ENCODE data around the gene FHIT.

Gene FHIT

DNA sequence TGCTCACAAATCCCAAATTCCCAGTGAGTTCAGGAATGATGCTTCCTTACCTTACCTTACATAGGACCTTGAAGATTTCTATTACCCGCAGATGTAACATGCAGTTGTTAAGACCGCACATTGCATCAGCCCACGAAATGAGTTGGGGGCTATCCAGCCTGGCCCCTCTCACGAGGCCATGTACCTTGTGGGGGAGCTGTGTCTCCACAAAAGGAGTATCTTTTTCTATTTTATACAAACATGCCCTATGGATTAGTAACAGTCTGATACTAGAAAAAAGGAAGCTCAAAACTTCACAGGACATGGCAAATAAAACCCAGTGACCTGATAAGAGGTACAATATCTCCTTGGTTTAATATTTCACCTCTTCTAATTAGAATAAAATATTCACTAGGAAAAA, 1114.7 kb downstream of the FHIT start:
- no peak for DNase-seq

DNA sequence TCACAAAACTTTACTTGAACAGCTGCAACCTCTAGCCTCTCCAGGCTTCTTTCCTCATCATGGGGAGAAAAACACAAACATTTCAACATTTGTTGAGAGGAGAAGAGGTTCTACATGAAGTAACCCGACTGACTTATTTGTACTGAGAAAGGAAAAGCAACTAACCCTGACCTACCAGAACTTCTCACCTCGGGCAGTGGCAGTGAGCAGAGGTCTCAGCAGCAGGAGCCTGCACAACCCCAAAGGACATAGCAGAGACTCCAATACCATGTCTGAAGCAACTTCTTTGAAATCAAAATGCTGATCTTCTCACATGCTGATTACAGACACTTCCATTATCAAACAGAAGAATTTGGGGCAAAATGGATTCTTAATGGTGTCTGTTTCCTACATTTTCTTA, 1115.8 kb downstream of the FHIT start:
- no peak for DNase-seq

DNA sequence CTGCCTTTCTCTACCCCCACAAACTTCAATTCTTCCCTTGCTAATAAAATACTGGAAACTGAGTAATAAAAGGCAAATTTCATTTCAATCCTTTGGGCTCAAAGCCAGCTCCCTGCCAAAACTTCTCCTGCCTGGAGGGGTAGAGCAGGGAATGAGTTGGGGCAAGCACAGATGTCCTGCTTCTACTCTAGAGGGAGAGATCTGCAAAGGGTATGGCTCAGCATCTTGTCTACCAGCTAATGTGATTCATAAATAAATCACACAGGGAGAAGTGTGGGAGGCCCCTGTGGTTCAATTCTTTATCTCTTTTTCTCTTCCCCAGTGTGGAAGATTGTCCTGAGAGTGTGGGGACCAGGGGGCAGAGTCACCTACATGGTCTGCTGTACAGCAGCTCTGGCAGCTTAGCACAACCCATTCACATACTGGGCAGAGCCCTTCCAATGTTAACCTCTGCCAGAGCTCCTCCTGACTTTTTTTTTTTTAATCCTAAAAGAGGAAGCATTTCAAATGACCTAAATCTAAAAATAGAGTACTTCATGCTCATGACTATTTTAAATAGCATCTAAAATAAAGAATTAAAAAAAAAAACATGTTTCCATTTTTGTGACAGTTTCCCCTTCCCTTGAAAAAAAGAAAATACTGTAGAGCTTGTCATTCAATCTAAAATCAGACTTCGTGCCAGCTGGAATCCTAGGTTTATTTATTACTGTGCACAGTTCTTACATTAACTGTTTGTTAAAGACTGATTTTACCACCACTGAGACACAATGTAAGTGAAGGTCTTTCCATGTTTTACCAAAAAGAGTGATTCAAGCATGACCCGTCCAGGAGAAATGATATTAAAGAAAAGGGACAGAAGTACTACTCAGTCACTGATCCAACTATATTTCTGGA, 1117.7 kb downstream of the FHIT start:
- no peak for DNase-seq

DNA sequence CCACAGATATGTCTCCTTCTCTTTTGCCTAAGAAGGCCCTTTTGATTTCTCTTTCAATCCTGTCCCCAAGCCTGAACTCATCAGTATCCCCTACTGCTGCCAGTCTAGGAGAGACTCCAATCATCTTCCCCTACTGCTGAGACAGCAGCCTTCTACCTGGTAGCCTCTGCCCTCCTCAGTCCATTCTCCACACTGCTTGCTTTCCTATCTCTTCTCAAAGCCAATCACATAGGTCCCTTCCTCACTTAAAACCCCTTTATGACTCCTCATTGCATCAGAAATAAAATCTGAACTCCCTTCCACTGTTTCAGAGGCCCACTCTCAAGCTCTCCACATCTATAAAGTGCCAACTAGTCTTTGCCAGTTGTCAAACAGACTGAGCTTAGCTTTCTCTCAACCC, 1119.6 kb downstream of the FHIT start:
- no peak for DNase-seq

DNA sequence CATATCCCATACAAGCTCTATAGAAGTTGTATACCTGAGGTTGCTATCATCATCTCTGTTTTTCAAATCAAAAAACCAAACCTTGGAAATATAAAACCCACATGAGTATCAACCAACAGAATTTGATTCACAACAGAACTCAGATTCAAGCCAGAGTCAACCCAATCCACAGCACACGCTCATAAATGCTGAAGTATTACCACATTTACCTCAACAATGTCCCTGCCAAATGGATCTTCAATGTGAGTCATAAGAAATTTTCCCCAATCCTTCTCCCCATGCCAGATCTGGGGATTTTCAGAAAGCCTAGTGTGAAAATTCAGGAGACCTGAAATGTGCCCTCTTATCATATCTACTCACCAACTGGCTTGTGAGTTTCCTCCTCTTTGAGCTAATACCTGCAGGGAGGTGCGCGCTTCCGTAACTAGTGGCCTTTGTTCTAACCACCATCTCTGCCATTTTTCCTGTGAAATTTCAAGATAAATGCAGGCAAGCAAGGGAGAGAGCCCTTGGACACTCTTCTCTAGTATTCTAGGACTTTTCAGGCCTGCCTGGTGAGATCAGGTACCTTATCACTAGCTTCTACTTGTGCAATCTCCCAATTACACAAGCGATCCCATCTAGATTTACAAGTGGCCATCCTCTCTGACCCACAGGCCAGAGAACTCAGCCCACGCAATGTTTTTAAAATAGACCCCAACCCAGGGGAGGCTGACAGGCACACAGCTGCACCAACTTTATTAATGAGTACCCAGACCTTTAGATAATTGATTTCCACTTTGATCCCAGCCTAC, 1124.5 kb downstream of the FHIT start:
- DNase-seq: no peak

DNA sequence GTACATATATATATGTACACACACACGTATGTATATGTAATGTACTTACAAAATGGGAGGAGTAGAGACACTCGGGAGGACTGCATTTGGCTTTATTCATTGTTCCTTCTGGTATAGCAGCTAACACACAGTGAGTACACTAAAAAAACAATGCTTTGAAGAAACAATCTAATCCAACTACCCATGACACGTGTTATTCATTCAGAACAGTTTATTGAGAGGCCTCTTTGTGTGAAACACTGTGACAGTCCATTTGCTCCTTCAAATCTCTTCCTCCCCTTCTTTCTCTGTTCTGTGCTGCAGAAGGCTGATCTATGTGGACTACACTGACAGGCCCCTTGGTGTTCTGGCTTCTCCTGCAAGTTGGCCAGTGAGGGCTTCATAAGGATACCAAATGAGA, 1125.6 kb downstream of the FHIT start:
- no peak for DNase-seq

DNA sequence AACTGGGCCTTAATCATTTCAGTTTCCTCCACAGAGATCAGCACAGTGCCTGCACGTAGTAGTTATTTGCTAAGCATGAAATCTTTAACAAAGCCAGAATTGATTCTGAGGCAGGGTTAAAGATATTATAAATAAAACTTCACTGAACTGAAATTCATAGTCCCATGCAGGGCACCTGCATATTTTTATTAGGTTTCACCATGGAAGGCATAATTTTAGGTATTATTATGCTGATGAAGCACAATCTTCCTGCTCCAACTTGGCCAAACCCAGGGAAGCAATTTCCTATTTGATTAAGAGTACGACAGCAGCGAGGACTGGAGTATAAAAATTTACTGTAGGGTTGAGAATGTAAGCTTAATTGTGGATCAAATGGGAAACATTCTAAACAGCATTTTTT, 1131.0 kb downstream of the FHIT start:
- DNase-seq: no peak

DNA sequence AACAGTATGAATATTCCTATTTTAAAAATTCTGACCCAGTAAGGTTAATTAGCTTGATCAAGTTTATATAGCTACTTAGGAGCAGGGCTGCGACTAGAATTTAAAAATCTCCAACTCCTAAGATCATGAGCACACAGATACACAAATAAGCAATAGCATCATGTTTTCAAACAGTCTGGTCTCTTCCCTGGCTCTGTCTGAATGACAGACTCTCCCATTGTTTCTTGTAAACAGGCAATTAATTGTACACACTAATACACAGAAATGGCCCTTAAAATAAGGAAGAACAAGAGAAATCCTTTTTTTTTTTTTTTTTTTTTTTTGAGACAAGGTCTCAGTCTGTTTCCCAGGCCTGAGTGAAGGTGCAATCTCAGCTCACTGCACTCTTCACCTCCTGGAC, 1137.1 kb downstream of the FHIT start:
- DNase-seq: no peak

DNA sequence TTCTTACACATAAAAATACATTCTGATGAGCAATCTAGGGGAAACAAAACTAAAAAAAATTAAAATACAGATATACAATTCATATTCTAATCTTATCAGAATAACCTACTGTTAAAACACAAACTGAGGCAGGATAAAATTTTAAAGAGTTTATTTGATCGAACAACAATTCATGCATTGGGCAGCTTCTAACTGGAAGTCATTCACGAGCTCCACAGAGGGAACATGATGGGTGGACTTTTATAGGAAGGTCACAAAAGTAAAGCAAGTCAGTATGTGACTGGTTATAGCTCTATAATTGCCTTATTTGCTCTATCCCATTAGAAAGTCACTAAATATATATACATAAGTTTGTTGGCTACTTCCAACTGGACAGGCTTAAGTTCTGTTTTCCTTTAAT, 1144.0 kb downstream of the FHIT start:
- DNase-seq: no peak

DNA sequence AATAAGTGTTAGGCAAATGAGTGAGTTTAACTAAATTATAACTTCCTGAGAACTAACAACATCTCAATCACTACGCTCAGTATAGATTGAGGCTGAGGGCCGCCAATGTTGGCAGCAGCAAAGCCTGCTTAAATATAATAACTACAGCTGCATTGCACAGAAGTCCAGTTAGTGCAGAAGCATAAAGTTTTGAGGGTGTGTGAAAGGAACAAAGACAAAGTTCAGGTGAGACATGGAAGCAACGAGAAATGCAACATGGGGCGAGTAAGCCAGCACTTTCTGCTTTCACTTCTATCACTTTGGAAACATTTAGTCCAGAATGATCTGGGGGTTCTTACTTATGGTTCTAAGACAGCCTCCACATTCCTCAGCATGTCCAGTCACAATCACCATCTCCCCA, 1149.1 kb downstream of the FHIT start:
- DNase-seq: no peak

DNA sequence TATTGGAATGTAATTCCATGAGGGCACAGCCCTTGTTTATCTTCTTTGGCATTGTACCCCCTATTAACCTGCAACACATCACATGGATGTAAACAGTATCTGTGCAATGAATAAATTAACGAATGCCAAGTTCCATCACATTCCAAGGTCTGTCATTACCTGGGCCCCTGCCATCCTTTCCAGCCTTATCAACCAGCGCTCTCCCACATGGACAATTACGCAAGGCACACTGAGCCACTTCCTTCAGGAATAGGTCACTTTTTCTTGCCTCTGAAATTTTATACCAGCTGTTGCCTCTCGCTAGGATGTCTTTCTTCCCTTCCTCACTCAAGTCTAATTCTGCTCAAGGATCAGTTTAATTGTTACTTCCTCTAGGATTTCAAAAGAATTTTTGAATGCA, 1149.6 kb downstream of the FHIT start:
- no peak for DNase-seq

DNA sequence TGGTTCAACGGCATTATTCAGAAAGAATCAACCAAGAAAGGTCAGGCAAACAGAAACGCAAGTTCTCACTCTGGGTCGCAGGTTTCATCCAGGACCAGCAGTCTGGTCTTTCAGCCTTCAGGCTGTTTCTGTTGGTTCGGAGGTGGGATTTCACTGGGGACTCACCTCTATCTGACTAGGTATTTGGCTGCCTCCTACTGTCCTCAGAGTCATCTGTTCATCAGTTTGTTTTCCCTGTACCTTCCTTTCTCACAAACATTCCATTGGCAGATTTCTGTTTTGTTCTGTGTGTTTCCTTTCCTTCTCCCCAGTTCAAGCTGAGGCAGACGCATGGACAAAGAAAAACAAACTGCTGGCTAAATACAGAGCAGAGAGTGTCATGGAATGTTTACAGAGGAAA, 1154.8 kb downstream of the FHIT start:
- no peak for DNase-seq

DNA sequence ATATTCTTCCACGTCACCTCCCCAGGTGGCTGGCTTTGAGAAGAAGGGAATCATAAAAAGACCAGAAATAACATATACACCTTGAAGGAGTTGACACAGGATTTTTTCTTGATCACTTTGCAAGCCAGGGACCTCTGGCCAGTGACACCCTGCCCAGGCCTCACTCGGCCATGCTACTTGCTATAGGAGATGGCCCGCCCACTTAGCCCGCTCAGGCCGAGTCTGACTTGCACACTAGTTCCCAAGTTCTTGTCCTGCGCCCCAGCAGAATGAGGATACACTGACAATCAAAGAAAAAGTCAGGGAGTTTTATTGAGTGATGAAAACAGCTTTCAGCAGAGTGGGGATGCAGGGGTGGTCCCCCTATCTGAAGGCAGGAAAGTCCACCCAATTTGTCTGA, 1155.3 kb downstream of the FHIT start:
- no peak for DNase-seq

DNA sequence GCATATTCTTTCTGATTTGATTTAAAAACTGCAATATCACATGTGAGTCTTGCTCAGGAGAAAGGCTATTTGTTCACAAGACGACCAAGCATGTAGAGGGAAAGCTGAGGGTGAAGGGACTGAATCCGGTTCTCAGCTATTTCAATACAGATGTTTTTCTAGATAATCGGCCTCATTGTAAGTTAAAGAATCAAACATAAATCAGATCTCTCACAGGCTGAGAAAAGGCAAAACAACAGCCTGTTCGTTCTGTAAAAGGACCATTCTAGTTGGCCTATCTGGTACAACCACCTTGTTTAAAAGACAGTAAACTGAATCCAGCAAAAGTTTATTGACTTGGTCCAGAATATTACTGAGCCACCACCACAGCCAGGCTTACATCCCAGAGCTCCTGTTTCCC, 1155.7 kb downstream of the FHIT start:
- no peak for DNase-seq

DNA sequence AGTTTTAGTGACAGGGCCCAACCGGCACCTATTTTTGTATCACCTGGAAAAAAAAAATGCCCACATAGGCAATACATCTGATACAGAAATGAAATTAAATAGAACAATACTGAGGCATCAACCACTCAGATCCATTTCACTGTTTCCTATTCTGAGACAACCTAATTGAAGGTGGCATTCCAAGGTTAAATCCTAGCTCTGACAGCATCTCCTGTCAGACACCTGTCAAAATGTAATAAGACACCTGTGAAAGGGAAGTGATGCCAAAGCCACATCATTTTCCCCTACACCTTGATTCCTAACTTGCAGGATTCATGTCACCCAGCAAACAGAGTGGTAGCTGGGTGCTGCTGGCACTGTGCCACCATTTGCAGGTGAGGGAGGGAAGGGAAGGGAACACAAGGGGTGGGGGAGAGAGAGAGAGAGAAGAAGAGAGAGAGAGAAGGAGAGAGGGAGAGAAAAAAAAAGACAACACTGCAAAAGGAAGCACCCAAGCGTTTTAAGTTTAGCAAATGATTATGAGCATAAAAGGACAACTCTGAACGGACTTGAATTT, 1156.8 kb downstream of the FHIT start:
- DNase-seq: no peak

DNA sequence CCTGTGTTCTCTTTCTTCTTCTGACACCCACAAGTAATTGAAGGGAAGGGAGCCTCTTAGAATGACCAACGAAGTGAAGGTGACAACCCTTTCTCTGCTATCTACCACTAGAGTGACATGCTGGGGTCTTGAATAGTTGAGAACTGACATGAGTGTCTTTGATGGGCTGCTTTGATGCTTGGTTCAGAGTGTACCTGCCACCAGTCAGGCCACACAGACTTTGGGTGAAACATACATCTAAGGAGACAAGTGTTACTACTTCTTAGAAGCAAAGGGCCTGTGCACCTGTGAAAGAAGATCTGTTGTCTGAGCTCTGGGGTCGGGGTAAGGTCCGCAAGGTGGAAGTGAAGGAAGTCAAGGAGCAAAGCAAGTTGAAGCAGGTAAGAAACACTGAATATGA, 1160.7 kb downstream of the FHIT start:
- DNase-seq: no peak

DNA sequence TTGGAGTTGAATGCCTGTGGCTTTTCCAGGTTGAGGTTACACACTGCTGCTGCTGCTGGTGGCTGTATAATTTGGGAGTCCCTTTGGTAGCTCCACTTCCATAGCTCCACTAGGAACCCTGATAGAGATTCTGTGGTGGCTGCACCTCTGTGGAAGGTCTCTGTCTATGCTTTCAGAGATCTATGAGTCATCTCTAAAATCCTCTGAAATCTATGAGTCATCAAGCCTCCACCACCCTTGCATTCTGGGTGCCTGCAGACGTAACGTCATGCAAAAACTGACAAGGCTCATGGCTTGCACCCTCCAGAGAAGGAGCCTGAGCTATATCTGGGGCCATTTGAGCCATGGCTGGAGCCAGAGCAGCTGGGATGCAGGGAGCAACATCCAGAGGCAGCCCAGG, 1164.4 kb downstream of the FHIT start:
- DNase-seq: no peak

DNA sequence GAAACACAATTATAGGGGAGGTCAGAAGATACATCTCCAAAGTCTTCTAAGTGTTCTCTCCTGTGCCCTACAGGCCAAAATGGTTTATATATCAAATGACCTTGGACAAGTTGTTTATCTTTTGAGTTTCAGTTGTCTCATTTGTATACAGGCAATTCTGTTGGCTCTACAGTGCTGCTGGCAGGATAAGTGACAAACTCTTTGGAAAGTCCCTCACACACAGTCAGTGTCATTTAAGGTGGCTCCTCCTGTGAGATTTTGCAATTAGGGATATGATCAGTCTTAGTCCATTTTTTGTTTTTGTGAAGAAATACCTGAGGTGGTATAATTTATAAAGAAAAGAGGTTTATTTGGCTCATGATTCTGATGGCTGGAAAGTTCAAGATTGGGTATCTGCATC, 1165.6 kb downstream of the FHIT start:
- no peak for DNase-seq

DNA sequence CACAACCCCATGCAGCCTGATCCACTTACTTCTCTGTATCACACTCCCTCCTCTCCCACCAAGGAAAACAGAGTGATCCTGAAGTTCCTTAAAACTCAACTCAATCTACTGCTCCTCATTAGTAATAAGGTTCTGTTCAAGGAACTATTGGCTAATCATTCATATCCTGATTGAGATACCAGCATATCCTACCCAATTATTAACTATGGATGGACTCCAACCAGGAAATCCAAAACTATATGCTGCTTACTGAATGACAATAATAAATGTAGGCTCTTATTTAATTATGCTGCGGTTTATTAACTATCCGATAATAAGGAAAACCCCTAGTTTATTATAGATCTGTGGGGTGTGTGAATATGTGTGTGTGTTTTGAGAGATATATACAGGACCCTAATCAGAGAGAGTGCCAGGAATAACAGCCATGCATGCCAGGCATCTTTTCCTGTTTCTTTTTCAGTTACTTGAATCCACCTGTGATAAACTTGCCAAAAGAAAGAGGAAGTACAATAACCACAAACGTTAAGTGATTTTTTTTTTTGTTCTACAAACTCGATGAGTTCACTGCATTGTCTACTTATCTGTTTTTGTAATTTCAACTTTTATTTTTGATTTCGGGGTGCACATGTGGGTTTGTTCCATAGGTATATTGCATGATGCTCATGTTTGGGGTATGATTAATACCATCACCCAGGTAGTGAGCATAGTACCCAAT, 1169.7 kb downstream of the FHIT start:
- DNase-seq: no peak

DNA sequence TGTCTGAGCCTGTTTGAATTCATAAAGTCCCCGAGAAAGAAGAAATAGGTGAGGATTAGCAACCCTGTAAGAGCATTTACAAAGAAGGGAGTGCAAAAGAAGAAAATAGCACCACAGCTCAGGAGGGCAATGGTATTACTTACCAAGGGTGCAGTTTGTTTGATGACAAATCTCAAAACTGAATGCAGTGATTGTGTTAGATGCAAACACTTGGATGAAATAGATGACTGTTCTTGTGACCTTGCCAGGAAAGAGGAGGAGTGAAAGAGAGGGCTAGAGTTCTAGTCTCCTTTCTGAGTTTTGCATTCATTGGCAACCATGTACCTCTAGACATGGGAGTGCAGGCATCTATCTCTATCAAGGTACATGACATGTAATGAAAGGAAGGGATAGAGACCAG, 1170.6 kb downstream of the FHIT start:
- DNase-seq: no peak

DNA sequence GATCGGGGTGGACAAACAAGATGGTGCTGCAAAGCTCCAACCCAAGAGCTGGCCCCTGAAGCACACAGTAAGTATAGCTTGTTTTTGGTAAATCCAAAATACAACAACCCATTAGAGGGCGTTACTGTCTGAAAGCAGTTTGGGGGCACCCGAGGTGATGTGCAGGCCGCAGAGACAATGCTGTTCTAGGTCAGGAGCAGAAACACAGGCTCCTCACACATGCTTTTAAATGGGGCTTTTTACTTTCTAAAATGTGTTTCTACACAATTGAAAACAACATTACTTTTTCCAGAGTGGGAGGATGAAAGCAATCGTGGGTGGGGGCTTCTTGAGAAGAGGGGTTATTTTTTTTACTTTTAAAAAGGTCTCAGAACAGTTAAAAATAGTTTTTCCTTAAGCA, 1172.2 kb downstream of the FHIT start:
- no peak for DNase-seq

DNA sequence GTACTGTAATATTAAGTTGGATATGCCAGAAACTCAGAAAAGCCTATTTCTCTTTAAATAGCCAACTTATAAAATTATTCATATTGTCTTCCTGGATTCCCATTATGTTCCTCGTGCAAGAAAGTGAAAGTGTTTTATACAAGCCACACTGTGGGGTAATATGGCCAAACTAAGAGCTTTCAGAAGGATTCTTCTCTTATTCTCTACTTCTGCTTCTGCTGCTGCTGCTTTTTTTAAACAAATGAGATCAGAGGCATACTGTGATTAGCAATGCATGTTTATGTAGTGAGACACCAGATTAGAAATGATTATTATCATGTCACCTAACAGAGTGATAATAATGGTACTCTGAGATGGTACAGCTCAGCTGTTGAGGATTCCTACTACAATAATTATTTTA, 1174.9 kb downstream of the FHIT start:
- no peak for DNase-seq

DNA sequence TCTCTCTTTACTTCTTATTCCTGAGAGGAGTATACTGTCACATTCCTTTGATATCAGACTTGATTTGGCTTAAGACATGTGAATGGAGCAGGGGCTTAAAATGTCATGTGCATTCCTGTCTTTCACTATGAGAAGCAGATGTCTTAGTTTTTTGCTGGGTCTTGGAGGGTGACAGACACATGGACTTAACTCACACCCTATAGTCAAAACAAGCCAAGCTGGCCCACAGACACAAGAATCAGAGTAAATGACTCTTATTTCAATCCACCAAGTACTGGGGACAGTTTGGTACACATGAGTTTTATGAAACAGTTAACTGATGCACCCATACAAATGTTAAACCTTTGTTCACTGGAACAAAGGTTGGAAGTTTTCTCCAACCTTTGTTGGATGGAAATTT, 1177.3 kb downstream of the FHIT start:
- DNase-seq: no peak

DNA sequence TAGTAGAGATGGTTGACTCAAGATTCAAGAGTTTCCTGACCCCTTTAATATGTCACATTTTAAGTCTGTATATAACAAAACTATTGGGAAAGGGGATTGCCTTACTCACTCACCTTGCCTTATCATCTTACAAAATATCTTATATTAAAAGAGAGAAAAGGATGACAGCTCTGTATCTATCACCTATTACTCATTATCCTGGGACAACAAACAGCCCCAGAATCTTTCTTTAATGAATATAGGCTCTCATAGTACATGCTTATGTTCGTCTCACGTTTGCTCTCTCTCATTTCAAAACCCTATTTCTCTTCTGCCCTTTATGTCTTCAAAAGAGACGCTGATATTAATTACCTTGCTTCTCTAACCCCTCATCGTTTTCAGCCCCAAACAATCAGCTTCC, 1178.0 kb downstream of the FHIT start:
- no peak for DNase-seq

All from DMS 273 treated with DMSO at 0.1 percent for 48 hours (cell line).